Keratinocyte (primary cell): ENCODE results near the gene ROR1. TPM values are rescaled to one million over a fixed set of nuclear protein-coding genes. Genes with fewer than 3 reads are reported as not detected.

Experiments used
- DNase-seq: peaks from one replicate; pipeline ENCODE4 v3.0.0-alpha.2; 2011; ENCODE audit warnings: low read depth, missing footprints, low spot score
- FAIRE-seq: peaks from 2 replicates; lab custom pipeline; 2011; peaks lifted over from hg19 to GRCh38; lab: Jason Lieb, UNC
- H2AFZ ChIP-seq: 2 replicates; pipeline ENCODE4 v1.6.0; 2012; ENCODE audit warnings: low read length, control low read depth, inconsistent platforms; ENCODE audit not compliant: control insufficient read depth
- H3K27ac ChIP-seq: 2 replicates; pipeline ENCODE4 v1.5.1; 2011; ENCODE audit warnings: low read length; ENCODE audit not compliant: control insufficient read depth, insufficient read depth
- H3K27me3 ChIP-seq: 3 replicates; pipeline ENCODE4 v1.6.0; 2011; ENCODE audit warnings: low read length; ENCODE audit not compliant: control insufficient read depth, insufficient read depth; ENCODE audit errors: extremely low read depth
- H3K36me3 ChIP-seq, 2 experiments: 2 replicates in 1 of 2; 3 replicates in 1 of 2; pipeline ENCODE4 v1.5.1; 2011; ENCODE audit warnings: low read length in 2 of 2, mild to moderate bottlenecking in 1 of 2; ENCODE audit not compliant: control insufficient read depth in 2 of 2, insufficient read depth in 2 of 2; ENCODE audit errors: extremely low read depth in 1 of 2
- H3K4me1 ChIP-seq: 3 replicates; pipeline ENCODE4 v1.5.1; 2011; ENCODE audit warnings: low read length; ENCODE audit not compliant: control insufficient read depth, insufficient read depth; ENCODE audit errors: extremely low read depth
- H3K4me2 ChIP-seq: 3 replicates; pipeline ENCODE4 v1.6.0; 2011; ENCODE audit warnings: low read depth, low read length; ENCODE audit not compliant: control insufficient read depth, insufficient read depth; ENCODE audit errors: extremely low read depth
- H3K4me3 ChIP-seq, 3 experiments: fragments of 200-600 bp in 1 of 3; sonication (generic) in 1 of 3; 2 replicates in 2 of 3; 3 replicates in 1 of 3; pipeline ENCODE4 v1.5.1; 2011 to 2016; ENCODE audit warnings: low read length in 3 of 3, mild to moderate bottlenecking in 3 of 3, control low read depth in 2 of 3, inconsistent platforms in 1 of 3, low read depth in 1 of 3, mixed read lengths in 1 of 3, mixed run types in 1 of 3, moderate library complexity in 1 of 3; ENCODE audit not compliant: control insufficient read depth in 2 of 3, insufficient read depth in 2 of 3; ENCODE audit errors: extremely low read depth in 1 of 3
- H3K79me2 ChIP-seq: 2 replicates; pipeline ENCODE4 v1.6.0; 2012; ENCODE audit warnings: low read length; ENCODE audit not compliant: control insufficient read depth, insufficient read depth
- H3K9ac ChIP-seq: 3 replicates; pipeline ENCODE4 v1.6.0; 2011; ENCODE audit warnings: low read length; ENCODE audit not compliant: control insufficient read depth, insufficient read depth; ENCODE audit errors: extremely low read depth
- H3K9me1 ChIP-seq: 3 replicates; pipeline ENCODE4 v1.6.0; 2011; ENCODE audit warnings: low read length; ENCODE audit not compliant: control insufficient read depth, insufficient read depth; ENCODE audit errors: extremely low read depth
- H3K9me3 ChIP-seq: 2 replicates; pipeline ENCODE4 v1.5.1; 2012; ENCODE audit warnings: low read depth, low read length; ENCODE audit not compliant: control insufficient read depth
- H4K20me1 ChIP-seq: 3 replicates; pipeline ENCODE4 v1.6.0; 2011; ENCODE audit warnings: low read length; ENCODE audit not compliant: control insufficient read depth, insufficient read depth; ENCODE audit errors: extremely low read depth
- CTCF ChIP-seq, 3 experiments: IDR thresholded peaks in 1 of 3; conservative IDR thresholded peaks in 1 of 3; optimal IDR thresholded peaks in 1 of 3; 2 replicates in 2 of 3; 3 replicates in 1 of 3; pipeline versions ENCODE3 to v1.5.1; 2011; ENCODE audit warnings: low read length in 3 of 3, mild to moderate bottlenecking in 3 of 3, moderate library complexity in 2 of 3, control low read depth in 1 of 3, inconsistent platforms in 1 of 3; ENCODE audit not compliant: insufficient read depth in 2 of 3; ENCODE audit errors: extremely low read depth in 1 of 3
- EZH2 ChIP-seq: IDR thresholded peaks from one replicate; pipeline ENCODE4 v1.6.1; 2012; ENCODE audit warnings: inconsistent platforms, mild to moderate bottlenecking, low read length, moderate library complexity
- dilution Hi-C: fragments of 300-500 bp; cut with MboI; formaldehyde crosslinking; loops from one replicate; pipeline ENCODE4 v1.7.0; 2020; ENCODE audit warnings: low sequenced_read_pairs; ENCODE audit not compliant: extremely low pct_ligation_motif_present
- polyA minus RNA-seq, 3 experiments: library from RNA; depleted of rRNA, polyadenylated mRNA; stranded (reverse); fragments of >200 nt; gene quantifications; 1 replicate in 1 of 3; 2 replicates in 1 of 3; 3 replicates in 1 of 3; pipeline ENCODE4 v1.2.3, GENCODE V29; 2011
- polyA plus RNA-seq, 5 experiments: library from polyadenylated mRNA; depleted of rRNA in 3 of 5; stranded (reverse) in 3 of 5; stranded (forward) in 1 of 5; unstranded in 1 of 5; fragments of >200 nt; gene quantifications; 1 replicate in 1 of 5; 2 replicates in 3 of 5; 3 replicates in 1 of 5; pipeline versions ENCODE4 v1.2.1 to v1.2.3, GENCODE V29; 2011 to 2012; ENCODE audit warnings: missing spikeins in 2 of 5, low read depth in 1 of 5, low replicate concordance in 1 of 5

ROR1 gene
- polyA plus RNA-seq (9.2 to 10.4 TPM (median 9.4 TPM) in 3 replicates), polyA minus RNA-seq (22.6 to 33.4 TPM (median 24.4 TPM) in 3 replicates)
- polyA plus RNA-seq (2011; ENCODE audit: low read depth) = 1.8 TPM
- 2.8 and 4.5 TPM in 2 replicates for polyA plus RNA-seq (2011; cell fraction: cytosol; rRNA removed)
- polyA plus RNA-seq (2011; cell fraction: nucleus; rRNA removed) = 12.5 and 12.9 TPM in 2 replicates
- 2.8 and 6.1 TPM in 2 replicates for polyA plus RNA-seq (2012; ENCODE audit: low replicate concordance)
- 4.4 TPM for polyA minus RNA-seq (2011; cell fraction: cytosol; rRNA and poly(A)+ RNA removed)
- polyA minus RNA-seq (2011; cell fraction: nucleus; rRNA and poly(A)+ RNA removed) = 25.5 and 38.1 TPM in 2 replicates

GRCh38 chr1:63773815-63774616 is at the start of gene ROR1:
TSS of gene ROR1 (plus strand) at chr1:63774017.
- H3K4me3 ChIP-seq = peak within 1 kb of the TSS; percentile 78 to 82 (median 80)
- TF ChIP-seq EZH2 (no peak), CTCF (optimal IDR thresholded peaks at IDR 0.05 in 1 of 3, IDR thresholded peaks at IDR 0.05 in 1 of 3, conservative IDR thresholded peaks at IDR 0.05 in 1 of 3; ENCODE audit: extremely low read depth in 1 of 3, insufficient read depth in 2 of 3, low read length in 3 of 3) (peak; percentile 30 to 86 (median 86))
- DNase-seq (no peak), FAIRE-seq (no peak)
- no peaks in the 10 kb centered on the region for H3K27me3 ChIP-seq
- H3K27ac ChIP-seq = peak within 1 kb of the TSS; percentile 36
- H3K4me2 ChIP-seq = peak within 1 kb of the TSS; percentile 90
- no peaks in the 10 kb centered on the region for H3K9me1 ChIP-seq
- peaks cover 7% of the 10 kb centered on the region for H3K79me2 ChIP-seq
- peaks cover 21% of the 10 kb centered on the region for H3K4me1 ChIP-seq
- no peaks in the 10 kb centered on the region for H3K9me3 ChIP-seq
- peak within 1 kb of the TSS; percentile 72 for H3K9ac ChIP-seq
- H3K36me3 ChIP-seq = no peaks in the 10 kb centered on the region
- H4K20me1 ChIP-seq = no peaks in the 10 kb centered on the region
- dilution Hi-C loops = no loop called here
- H2AFZ ChIP-seq = peak within 1 kb of the TSS; percentile 87

- Histone ChIP-seq H4K20me1 (no peaks in the 10 kb centered on the region), H3K9me3 (no peaks in the 10 kb centered on the region), H3K4me1 (peaks cover 6% of the 10 kb centered on the region), H3K36me3 (no peaks in the 10 kb centered on the region), H3K4me3 (no peak overlapping the region), H3K27me3 (no peaks in the 10 kb centered on the region), H3K27ac (no peak overlapping the region), H3K9ac (no peak overlapping the region), H2AFZ (no peak overlapping the region), H3K79me2 (no peaks in the 10 kb centered on the region), H3K9me1 (no peaks in the 10 kb centered on the region), H3K4me2 (no peak overlapping the region)
- no peak for FAIRE-seq
- TF ChIP-seq CTCF (optimal IDR thresholded peaks at IDR 0.05 in 1 of 3, IDR thresholded peaks at IDR 0.05 in 1 of 3, conservative IDR thresholded peaks at IDR 0.05 in 1 of 3; ENCODE audit: extremely low read depth in 1 of 3, insufficient read depth in 2 of 3, low read length in 3 of 3) (no peak), EZH2 (no peak)
- dilution Hi-C loops = no loop called here
- DNase-seq = no peak
Measured at GRCh38 chr1:63724375-63724899, 49.4 kb upstream of the ROR1 start.
